ENCODE measurements around the gene STAT4. TPM values are rescaled to one million over a fixed set of nuclear protein-coding genes. Genes with fewer than 3 reads are reported as not detected.

Gene STAT4
- total RNA-seq, 2 experiments from 2014 or later = 154 to 157 TPM

- peak overlapping the region; percentile 29 for H3K4me3 Mint-ChIP-seq
- H3K27me3 Mint-ChIP-seq (ENCODE audit: low read depth) = no peaks in the 10 kb centered on the region
- CTCF ChIA-PET = interaction anchor here (1.1 to 3.7 kb wide), 15 partner anchors 11 to 64 kb away, joined by 3 to 27 read pairs (median 6); partner anchors contain the start of gene STAT4
- POLR2A ChIA-PET = interaction anchor here (0.6 to 3.7 kb wide), 9 partner anchors 12 to 562 kb away, joined by 3 to 41 read pairs (median 7); partner anchors contain the start of genes NABP1, STAT1 and STAT4
- H3K27ac Mint-ChIP-seq = peak overlapping the region; percentile 92
- H3K9me3 Mint-ChIP-seq (ENCODE audit: insufficient read depth) = peaks cover 5% of the 10 kb centered on the region
- DNase-seq (peak; percentile 66), ATAC-seq (peak; percentile 71)
- H3K36me3 Mint-ChIP-seq (ENCODE audit: low read depth) = peaks cover 81% of the 10 kb centered on the region
- H3K4me1 Mint-ChIP-seq (ENCODE audit: low read depth) = peaks cover 70% of the 10 kb centered on the region
Measured at GRCh38 chr2:191115391-191115790, 35.4 kb downstream of the STAT4 start.

DNA sequence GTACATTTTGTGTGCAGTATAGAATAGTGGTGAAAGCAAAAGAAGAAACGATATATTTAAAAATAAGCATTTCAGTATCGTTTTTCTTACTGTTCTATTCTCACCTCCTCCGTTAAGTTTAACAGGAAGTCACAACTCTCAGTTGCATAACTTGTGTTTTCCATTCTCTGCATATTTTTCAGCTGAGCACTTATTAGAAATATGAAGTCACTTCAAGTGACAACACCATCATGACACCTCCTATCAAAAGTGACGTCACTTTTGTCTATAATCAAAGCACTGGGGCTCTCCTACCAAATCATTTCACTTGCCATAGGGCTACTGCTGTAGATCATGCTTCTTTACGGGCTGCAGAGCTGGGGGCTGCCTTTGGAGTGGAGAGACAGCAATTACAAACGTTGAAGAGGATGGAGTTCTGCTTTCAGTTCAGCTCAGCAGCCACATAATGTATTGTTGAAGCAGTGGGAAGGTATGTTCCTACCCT lies 36.3 kb downstream of the STAT4 start:
- Mint-ChIP-seq H3K36me3 (ENCODE audit: low read depth) (peaks cover 81% of the 10 kb centered on the region), H3K27me3 (ENCODE audit: low read depth) (no peaks in the 10 kb centered on the region), H3K4me1 (ENCODE audit: low read depth) (peaks cover 76% of the 10 kb centered on the region), H3K4me3 (peak overlapping the region; percentile 53), H3K9me3 (ENCODE audit: insufficient read depth) (peaks cover 4% of the 10 kb centered on the region), H3K27ac (peak overlapping the region; percentile 92)
- ChIA-PET CTCF (interaction anchor here (0.7 to 3.7 kb wide), 14 partner anchors 10 to 63 kb away, joined by 3 to 27 read pairs (median 6); partner anchors contain the start of gene STAT4), POLR2A (interaction anchor here (0.5 to 3.7 kb wide), 11 partner anchors 13 to 754 kb away, joined by 3 to 41 read pairs (median 4); partner anchors contain the start of genes NABP1, STAT1 and STAT4)
- DNase-seq (peak; percentile 48), ATAC-seq (peak; percentile 46)

GRCh38 chr2:191113761-191114160 lies 37.0 kb downstream of the STAT4 start:
- Mint-ChIP-seq H3K4me1 (ENCODE audit: low read depth) (peaks cover 81% of the 10 kb centered on the region), H3K27me3 (ENCODE audit: low read depth) (no peaks in the 10 kb centered on the region), H3K36me3 (ENCODE audit: low read depth) (peaks cover 77% of the 10 kb centered on the region), H3K27ac (peak overlapping the region; percentile 58), H3K4me3 (no peak overlapping the region), H3K9me3 (ENCODE audit: insufficient read depth) (no peaks in the 10 kb centered on the region)
- POLR2A ChIA-PET = interaction anchor here (0.7 to 3.7 kb wide), 9 partner anchors 14 to 754 kb away, joined by 3 to 41 read pairs (median 7); partner anchors contain the start of genes NABP1, STAT1 and STAT4
- CTCF ChIA-PET = interaction anchor here (0.7 to 3.7 kb wide), 7 partner anchors 10 to 62 kb away, joined by 3 to 27 read pairs (median 8); partner anchors contain the start of gene STAT4
- no peak for ATAC-seq
- DNase-seq = no peak

GRCh38 chr2:191112448-191112901 lies 38.3 kb downstream of the STAT4 start:
- POLR2A ChIA-PET = interaction anchor here (0.8 to 3.7 kb wide), 3 partner anchors 38 to 564 kb away, joined by 3 to 41 read pairs (median 3); partner anchors contain the start of gene STAT4
- CTCF ChIA-PET = interaction anchor here (0.8 to 2.3 kb wide), 3 partner anchors 12 to 43 kb away, joined by 3 to 8 read pairs (median 3); no protein-coding TSS in a partner anchor
- ATAC-seq (no peak), DNase-seq (no peak)
- Mint-ChIP-seq H3K9me3 (ENCODE audit: insufficient read depth) (no peaks in the 10 kb centered on the region), H3K27me3 (ENCODE audit: low read depth) (no peaks in the 10 kb centered on the region), H3K4me1 (ENCODE audit: low read depth) (peaks cover 81% of the 10 kb centered on the region), H3K36me3 (ENCODE audit: low read depth) (peaks cover 74% of the 10 kb centered on the region), H3K4me3 (no peak overlapping the region), H3K27ac (no peak overlapping the region)

DNA sequence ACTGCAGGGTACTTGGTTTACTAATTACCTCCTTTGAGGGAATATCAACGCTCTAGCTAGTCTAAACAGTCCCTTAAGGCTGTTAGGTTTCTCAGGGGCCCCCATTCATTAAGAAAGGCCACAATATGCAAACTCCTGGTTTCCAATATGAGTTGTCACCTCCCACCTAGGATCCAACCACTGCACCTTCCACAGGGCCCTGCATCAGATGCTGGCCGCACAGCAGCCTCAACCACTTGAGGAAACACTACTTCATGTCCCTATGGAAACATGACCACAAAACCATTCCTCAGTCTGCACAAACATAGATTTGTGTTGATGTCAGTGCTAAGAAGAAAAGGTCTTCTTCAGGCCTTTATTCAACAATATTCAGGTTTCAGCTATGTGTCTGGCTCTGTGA lies 40.9 kb downstream of the STAT4 start:
- H3K4me3 Mint-ChIP-seq = no peak overlapping the region
- peaks cover 70% of the 10 kb centered on the region for H3K36me3 Mint-ChIP-seq (ENCODE audit: low read depth)
- no peaks in the 10 kb centered on the region for H3K9me3 Mint-ChIP-seq (ENCODE audit: insufficient read depth)
- DNase-seq (no peak), ATAC-seq (no peak)
- CTCF ChIA-PET = interaction anchor here (1.1 to 2.5 kb wide), 5 partner anchors 22 to 58 kb away, joined by 3 to 8 read pairs (median 4); partner anchors contain the start of gene STAT4
- H3K27me3 Mint-ChIP-seq (ENCODE audit: low read depth) = no peaks in the 10 kb centered on the region
- H3K27ac Mint-ChIP-seq = peak overlapping the region; percentile 60
- POLR2A ChIA-PET = no interaction called here
- peaks cover 68% of the 10 kb centered on the region for H3K4me1 Mint-ChIP-seq (ENCODE audit: low read depth)

DNA sequence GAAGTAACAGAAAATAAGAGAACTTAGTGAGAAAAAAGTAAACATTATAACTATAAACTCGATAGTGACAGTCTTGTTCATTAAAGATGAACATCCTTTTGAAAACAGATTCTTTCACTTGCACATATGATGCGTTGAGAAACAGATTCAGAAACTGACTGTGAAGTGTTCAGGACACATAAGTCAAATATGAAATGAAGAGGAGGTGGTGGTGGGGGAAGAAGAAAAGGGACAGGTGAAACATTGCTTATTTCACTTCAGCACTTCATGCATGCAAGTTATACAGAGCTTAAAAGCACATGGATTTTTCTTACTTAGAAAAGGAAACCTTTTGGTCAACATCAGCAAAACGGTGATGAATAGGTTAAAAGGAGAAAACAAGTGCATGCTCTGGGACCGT lies 42.5 kb downstream of the STAT4 start:
- Mint-ChIP-seq H3K4me3 (no peak overlapping the region), H3K27me3 (ENCODE audit: low read depth) (no peaks in the 10 kb centered on the region), H3K4me1 (ENCODE audit: low read depth) (peaks cover 57% of the 10 kb centered on the region), H3K36me3 (ENCODE audit: low read depth) (peaks cover 65% of the 10 kb centered on the region), H3K27ac (no peak overlapping the region), H3K9me3 (ENCODE audit: insufficient read depth) (no peaks in the 10 kb centered on the region)
- CTCF ChIA-PET = interaction anchor here (0.8 to 2.2 kb wide), 8 partner anchors 8 to 59 kb away, joined by 3 to 8 read pairs (median 4); no protein-coding TSS in a partner anchor
- POLR2A ChIA-PET = interaction anchor here (1.0 to 1.1 kb wide), 3 partner anchors 17 to 44 kb away, joined by 3 to 4 read pairs (median 4); no protein-coding TSS in a partner anchor
- ATAC-seq (no peak), DNase-seq (no peak)

GRCh38 chr2:191105082-191105481 lies 45.7 kb downstream of the STAT4 start:
- no peak overlapping the region for H3K4me3 Mint-ChIP-seq
- H3K27ac Mint-ChIP-seq = peak overlapping the region; percentile 7
- ChIA-PET POLR2A (no interaction called here), CTCF (interaction anchor here (1.0 to 3.5 kb wide), 3 partner anchors 11 to 60 kb away, joined by 3 to 17 read pairs (median 3); no protein-coding TSS in a partner anchor)
- H3K9me3 Mint-ChIP-seq (ENCODE audit: insufficient read depth) = peaks cover 4% of the 10 kb centered on the region
- no peak for ATAC-seq
- no peaks in the 10 kb centered on the region for H3K27me3 Mint-ChIP-seq (ENCODE audit: low read depth)
- peaks cover 50% of the 10 kb centered on the region for H3K4me1 Mint-ChIP-seq (ENCODE audit: low read depth)
- DNase-seq = no peak
- H3K36me3 Mint-ChIP-seq (ENCODE audit: low read depth) = peaks cover 69% of the 10 kb centered on the region

- H3K27me3 Mint-ChIP-seq (ENCODE audit: low read depth) = no peaks in the 10 kb centered on the region
- H3K9me3 Mint-ChIP-seq (ENCODE audit: insufficient read depth) = peaks cover 7% of the 10 kb centered on the region
- no peak for DNase-seq
- ATAC-seq = no peak
- CTCF ChIA-PET = interaction anchor here (0.8 to 3.5 kb wide), 7 partner anchors 10 to 52 kb away, joined by 3 to 17 read pairs (median 5); no protein-coding TSS in a partner anchor
- peaks cover 69% of the 10 kb centered on the region for H3K36me3 Mint-ChIP-seq (ENCODE audit: low read depth)
- POLR2A ChIA-PET = interaction anchor here (0.6 to 0.7 kb wide), 2 partner anchors 100 to 297 kb away, joined by 3 to 5 read pairs; no protein-coding TSS in a partner anchor
- H3K27ac Mint-ChIP-seq = no peak overlapping the region
- peaks cover 38% of the 10 kb centered on the region for H3K4me1 Mint-ChIP-seq (ENCODE audit: low read depth)
- no peak overlapping the region for H3K4me3 Mint-ChIP-seq
Measured at GRCh38 chr2:191103774-191104173, 47.0 kb downstream of the STAT4 start.

GRCh38 chr2:191100216-191100615 lies 50.6 kb downstream of the STAT4 start:
- H3K9me3 Mint-ChIP-seq (ENCODE audit: insufficient read depth) = peaks cover 7% of the 10 kb centered on the region
- DNase-seq = no peak
- no peak overlapping the region for H3K27ac Mint-ChIP-seq
- POLR2A ChIA-PET = interaction anchor here (0.6 kb wide), 1 partner anchor 29 kb away, joined by 3 read pairs; no protein-coding TSS in a partner anchor
- ATAC-seq = no peak
- CTCF ChIA-PET = interaction anchor here (1.3 kb wide), 1 partner anchor 8 kb away, joined by 5 read pairs; no protein-coding TSS in a partner anchor
- H3K36me3 Mint-ChIP-seq (ENCODE audit: low read depth) = peaks cover 76% of the 10 kb centered on the region
- peaks cover 44% of the 10 kb centered on the region for H3K4me1 Mint-ChIP-seq (ENCODE audit: low read depth)
- H3K4me3 Mint-ChIP-seq = no peak overlapping the region
- no peaks in the 10 kb centered on the region for H3K27me3 Mint-ChIP-seq (ENCODE audit: low read depth)

DNA sequence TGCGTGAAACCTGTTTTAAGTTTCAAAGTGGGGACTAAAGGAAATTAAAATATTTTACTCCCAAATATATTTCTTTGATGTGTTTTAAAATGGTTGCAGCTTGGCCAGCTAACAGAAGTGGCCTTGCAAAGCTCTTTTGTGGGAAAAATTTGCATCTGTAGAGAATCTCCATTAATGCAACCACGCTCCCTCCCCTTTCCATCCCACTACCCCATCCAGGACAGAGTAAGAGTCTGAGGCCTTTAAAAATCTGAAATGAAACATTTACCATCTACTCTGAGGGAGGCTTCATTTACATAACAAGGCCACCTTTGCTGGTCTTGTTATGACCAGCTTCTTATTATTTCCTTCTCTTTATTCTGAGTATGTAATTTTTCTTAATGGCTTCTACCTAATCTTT lies 63.5 kb downstream of the STAT4 start:
- CTCF ChIA-PET = interaction anchor here (0.9 to 1.6 kb wide), 6 partner anchors 9 to 68 kb away, joined by 3 to 4 read pairs (median 3); no protein-coding TSS in a partner anchor
- Mint-ChIP-seq H3K4me1 (ENCODE audit: low read depth) (peaks cover 36% of the 10 kb centered on the region), H3K36me3 (ENCODE audit: low read depth) (peaks cover 65% of the 10 kb centered on the region), H3K27me3 (ENCODE audit: low read depth) (no peaks in the 10 kb centered on the region), H3K27ac (no peak overlapping the region), H3K4me3 (no peak overlapping the region), H3K9me3 (ENCODE audit: insufficient read depth) (peaks cover 19% of the 10 kb centered on the region)
- DNase-seq = no peak
- POLR2A ChIA-PET = interaction anchor here (1.2 kb wide), 1 partner anchor 63 kb away, joined by 3 read pairs; no protein-coding TSS in a partner anchor
- no peak for ATAC-seq

DNA sequence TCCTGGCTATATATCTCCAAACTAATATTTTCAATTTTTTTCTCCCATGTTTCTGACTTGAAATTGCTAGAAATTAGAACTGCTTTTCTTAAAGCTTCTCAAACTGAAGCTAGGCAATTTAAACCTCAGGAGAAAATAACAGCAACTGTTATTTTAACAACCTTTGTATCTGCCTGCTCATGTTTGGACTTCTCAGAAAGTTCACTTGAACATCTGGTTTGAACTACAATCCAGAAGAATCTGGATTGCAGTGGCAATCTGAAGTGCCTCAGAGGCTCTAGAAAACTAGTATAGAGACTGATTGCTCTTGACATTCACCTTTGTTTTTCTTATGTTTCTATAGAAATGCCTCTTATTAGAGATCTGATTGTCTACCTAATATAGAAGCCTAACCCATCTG lies 64.1 kb downstream of the STAT4 start:
- Mint-ChIP-seq H3K27ac (no peak overlapping the region), H3K27me3 (ENCODE audit: low read depth) (no peaks in the 10 kb centered on the region), H3K4me1 (ENCODE audit: low read depth) (peaks cover 38% of the 10 kb centered on the region), H3K9me3 (ENCODE audit: insufficient read depth) (peaks cover 19% of the 10 kb centered on the region), H3K4me3 (no peak overlapping the region), H3K36me3 (ENCODE audit: low read depth) (peaks cover 71% of the 10 kb centered on the region)
- ATAC-seq (no peak), DNase-seq (no peak)
- POLR2A ChIA-PET = interaction anchor here (1.2 kb wide), 1 partner anchor 63 kb away, joined by 3 read pairs; no protein-coding TSS in a partner anchor
- CTCF ChIA-PET = interaction anchor here (0.9 to 1.6 kb wide), 2 partner anchors 23 to 35 kb away, joined by 3 to 4 read pairs; no protein-coding TSS in a partner anchor

Measured in activated CD8-positive, alpha-beta T cell treated with anti-CD3 and anti-CD28 coated beads, Interleukin-2, amount 10 ng/mL, durations not matched to agents 7 days and 5 days (primary cell).